Suprapubic skin (tissue), 4 donors: ENCODE results near the gene DCX.

Experiments
- CTCF ChIP-seq, 2 donors: fragments of 200-600 bp in 1 of 2; fragments of 450-650 bp in 1 of 2; sonication (generic) in 1 of 2; IDR thresholded peaks; one replicate each; pipeline ENCODE4 v1.5.1; 2016 to 2019; ENCODE audit warnings: antibody characterized with exemption in 2 of 2, mild to moderate bottlenecking in 1 of 2, moderate library complexity in 1 of 2
- EP300 ChIP-seq: sonication (generic); formaldehyde crosslinking; IDR thresholded peaks from one replicate; pipeline ENCODE4 v1.6.1; 2017; ENCODE audit warnings: antibody characterized with exemption
- POLR2A ChIP-seq, 2 donors: fragments of 450-650 bp; IDR thresholded peaks; one replicate each; pipeline ENCODE4 v1.6.1; 2017; ENCODE audit warnings: antibody characterized with exemption in 2 of 2, mild to moderate bottlenecking in 2 of 2, moderate library complexity in 2 of 2
- POLR2AphosphoS5 ChIP-seq, 3 donors: sonication (generic); formaldehyde crosslinking; IDR thresholded peaks; one replicate each; pipeline ENCODE4 v1.6.1; 2017; ENCODE audit warnings: antibody characterized with exemption in 3 of 3

- TF ChIP-seq POLR2AphosphoS5 (IDR thresholded peaks at IDR 0.05) (no peak), CTCF (IDR thresholded peaks at IDR 0.05) (no peak), POLR2A (IDR thresholded peaks at IDR 0.05) (no peak), EP300 (no peak)
Observed at GRCh38 chrX:111363741-111364140, 48.3 kb downstream of the DCX start.
